Epidermal melanocyte (primary cell): ENCODE results near the gene CALR.
"Not testable (repeated sequence)": the region's sequence is repeated elsewhere in the genome, so short reads cannot be mapped to it uniquely, and the experiment has no call there.

Experiments used
- DNase-seq: peaks from one replicate; pipeline ENCODE4 v3.0.0; 2011; ENCODE audit warnings: low spot score; ENCODE audit not compliant: insufficient read length

The CALR gene

GRCh38 chr19:12952488-12953137 lies 14.2 kb downstream of the CALR start:
- no peak for DNase-seq

- DNase-seq, result no peak
Observed at GRCh38 chr19:12953138-12953798, 14.9 kb downstream of the CALR start.

- no peak for DNase-seq
Observed at GRCh38 chr19:12953799-12954611, 15.6 kb downstream of the CALR start.

- no peak for DNase-seq
Observed at GRCh38 chr19:12954612-12954962, 16.2 kb downstream of the CALR start.

GRCh38 chr19:12955575-12955974 lies 17.2 kb downstream of the CALR start:
- not testable (repeated sequence) for DNase-seq

GRCh38 chr19:12955996-12956395 lies 17.6 kb downstream of the CALR start:
- DNase-seq, result no peak

GRCh38 chr19:12956446-12957388 lies 18.3 kb downstream of the CALR start, which contains the start of gene GADD45GIP1:
GADD45GIP1 (minus strand) TSS chr19:12957223; CDS start chr19:12957212, 11 bp downstream.
- peak; percentile 84 for DNase-seq

GRCh38 chr19:12957389-12957952 lies 19.1 kb downstream of the CALR start:
- not testable (repeated sequence) for DNase-seq

- DNase-seq, result no peak
Observed at GRCh38 chr19:12959481-12959880, 21.1 kb downstream of the CALR start.

- DNase-seq, result peak; percentile 77
Observed at GRCh38 chr19:12965017-12965811, 26.8 kb downstream of the CALR start.

- DNase-seq, result no peak
Observed at GRCh38 chr19:12965812-12966135, 27.4 kb downstream of the CALR start.

- no peak for DNase-seq
Observed at GRCh38 chr19:12967907-12968306, 29.5 kb downstream of the CALR start.

GRCh38 chr19:12969292-12969988 lies 31.0 kb downstream of the CALR start, which contains the start of gene DAND5:
DAND5 (plus strand) TSS chr19:12969576; CDS start chr19:12969661, 85 bp downstream.
- DNase-seq, result no peak

GRCh38 chr19:12970070-12970820 lies 31.8 kb downstream of the CALR start:
- DNase-seq, result no peak

- DNase-seq, result no peak
Observed at GRCh38 chr19:12973236-12973635, 34.8 kb downstream of the CALR start.

- no peak for DNase-seq
Observed at GRCh38 chr19:12974301-12975220, 36.2 kb downstream of the CALR start.

- DNase-seq, result no peak
Observed at GRCh38 chr19:12975221-12975741, 36.9 kb downstream of the CALR start.
